IPS-NIHi7 (cell line): Measurements from ENCODE around the gene ZNF835.
"Not testable (repeated sequence)": the region's sequence is repeated elsewhere in the genome, so short reads cannot be mapped to it uniquely, and the experiment has no call there.

Source experiments
- DNase-seq: peaks from one replicate; pipeline ENCODE4 v3.0.0; 2012; ENCODE audit warnings: mixed read lengths; ENCODE audit errors: extremely low spot score

ZNF835 gene

GRCh38 chr19:56671613-56671994 is at the start of gene ZNF835:
ZNF835 (minus strand) TSS chr19:56671757; CDS start chr19:56665198, 6,559 bp downstream.
- no peak for DNase-seq

DNA sequence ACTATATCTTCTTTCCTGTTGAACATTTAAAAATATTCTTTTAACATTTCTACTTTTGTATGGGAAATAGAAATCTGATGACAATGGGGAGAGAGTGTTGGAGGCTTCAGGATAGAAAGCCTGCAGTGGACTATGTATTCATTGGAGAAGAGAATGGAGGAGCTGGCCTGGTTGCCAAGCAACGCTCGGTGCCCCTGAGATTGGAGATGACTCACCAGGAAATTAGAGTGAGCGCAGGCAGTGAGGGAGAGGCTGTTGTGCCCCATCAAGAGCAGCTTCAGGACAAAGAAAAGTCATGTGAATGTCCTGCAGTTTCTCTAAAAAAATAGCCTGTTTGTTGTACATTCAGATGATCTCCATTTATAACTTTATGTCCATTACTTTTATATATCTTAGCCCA is 48.7 kb upstream of the ZNF835 start:
- no peak for DNase-seq

DNA sequence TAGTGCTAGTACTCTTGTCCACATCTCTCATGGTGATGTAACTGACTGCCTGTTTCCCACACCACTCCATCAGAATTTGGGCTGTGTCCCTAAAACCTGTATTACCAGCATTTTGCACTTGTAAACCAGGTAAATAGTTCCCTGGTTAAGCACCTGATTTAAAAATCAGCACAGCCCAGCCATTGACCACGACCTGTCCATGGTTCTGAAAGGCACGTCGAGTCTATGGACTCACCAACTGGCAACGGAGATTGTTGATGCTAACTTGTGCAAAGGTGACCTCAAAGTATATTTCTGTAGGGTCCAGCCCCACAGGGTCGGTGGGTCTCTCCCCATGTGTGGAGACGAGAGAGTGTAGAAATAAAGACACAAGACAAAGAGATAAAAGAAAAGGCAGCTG is 46.7 kb upstream of the ZNF835 start:
- DNase-seq, result no peak

DNA sequence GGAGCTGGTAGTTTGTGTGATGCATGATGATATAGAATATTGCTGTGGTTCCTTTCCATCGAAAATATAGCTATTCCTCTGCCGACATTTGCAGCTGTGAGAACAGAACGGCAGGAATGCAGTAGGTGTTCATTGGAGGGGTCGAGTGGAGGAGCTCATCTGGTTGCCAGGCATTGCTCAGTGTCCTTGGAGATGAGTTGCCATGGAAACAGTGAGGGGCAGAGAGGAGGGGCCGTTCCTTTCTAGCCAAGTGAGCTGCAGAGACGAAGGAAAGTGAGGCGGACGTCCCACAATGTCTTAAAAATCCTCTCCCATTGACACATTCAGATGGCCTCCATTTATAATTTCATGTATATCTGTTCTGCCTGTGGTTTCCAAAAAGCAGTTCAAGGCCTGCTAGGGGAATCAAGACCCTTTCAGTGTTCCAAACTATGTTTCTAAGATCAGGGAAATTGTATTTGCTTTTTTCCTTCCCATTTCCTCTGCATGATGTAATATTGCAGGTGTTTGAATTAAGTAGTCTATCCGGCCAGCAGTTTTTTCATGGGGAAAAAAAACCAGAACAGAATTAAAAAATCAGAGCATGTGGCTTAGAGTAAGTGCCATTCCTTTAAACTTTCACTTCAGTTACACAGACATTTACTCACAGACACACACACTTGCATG is 41.2 kb upstream of the ZNF835 start:
- no peak for DNase-seq

GRCh38 chr19:56710437-56710836 is 38.9 kb upstream of the ZNF835 start:
- DNase-seq, result no peak

- no peak for DNase-seq
Observed at GRCh38 chr19:56707821-56708220, 36.3 kb upstream of the ZNF835 start.

- no peak for DNase-seq
Observed at GRCh38 chr19:56705939-56706338, 34.4 kb upstream of the ZNF835 start.

- no peak for DNase-seq
Observed at GRCh38 chr19:56701895-56702294, 30.3 kb upstream of the ZNF835 start.

- DNase-seq, result no peak
Observed at GRCh38 chr19:56699552-56699951, 28.0 kb upstream of the ZNF835 start.

DNA sequence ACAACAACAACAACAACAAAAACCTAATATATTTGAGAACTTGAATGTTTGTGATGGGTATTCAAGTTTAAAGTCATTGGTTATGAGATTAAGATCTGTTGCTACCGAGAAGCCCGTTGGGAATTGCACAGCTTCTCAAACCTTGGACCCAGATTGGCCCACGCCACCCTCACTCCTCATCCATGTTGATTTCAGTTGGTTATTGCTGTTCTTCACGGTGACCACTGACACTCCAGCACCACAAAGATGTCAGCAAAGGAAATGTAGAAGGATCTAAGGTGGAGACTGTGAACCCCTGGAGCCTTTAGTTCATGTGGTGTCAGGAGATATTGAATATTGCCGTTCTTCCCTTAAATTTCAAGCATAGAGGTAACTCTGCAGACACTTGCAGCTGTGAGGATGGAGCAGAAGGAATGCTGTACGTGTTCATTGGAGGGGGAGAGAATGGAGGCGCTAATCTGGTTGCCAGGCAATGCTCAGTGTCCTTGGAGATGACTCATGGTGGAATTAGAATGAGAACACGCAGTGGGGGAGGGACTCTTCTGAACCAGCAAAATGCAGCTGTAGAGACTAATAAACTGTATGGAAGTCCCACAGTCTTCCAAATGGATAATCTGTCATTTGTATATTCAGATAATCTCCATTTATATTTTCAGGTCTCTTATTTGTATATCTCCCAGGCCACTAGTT is 20.8 kb upstream of the ZNF835 start:
- DNase-seq, result no peak

GRCh38 chr19:56690670-56691069 is 19.1 kb upstream of the ZNF835 start:
- DNase-seq, result no peak

- no peak for DNase-seq
Observed at GRCh38 chr19:56689198-56689597, 17.6 kb upstream of the ZNF835 start.

DNA sequence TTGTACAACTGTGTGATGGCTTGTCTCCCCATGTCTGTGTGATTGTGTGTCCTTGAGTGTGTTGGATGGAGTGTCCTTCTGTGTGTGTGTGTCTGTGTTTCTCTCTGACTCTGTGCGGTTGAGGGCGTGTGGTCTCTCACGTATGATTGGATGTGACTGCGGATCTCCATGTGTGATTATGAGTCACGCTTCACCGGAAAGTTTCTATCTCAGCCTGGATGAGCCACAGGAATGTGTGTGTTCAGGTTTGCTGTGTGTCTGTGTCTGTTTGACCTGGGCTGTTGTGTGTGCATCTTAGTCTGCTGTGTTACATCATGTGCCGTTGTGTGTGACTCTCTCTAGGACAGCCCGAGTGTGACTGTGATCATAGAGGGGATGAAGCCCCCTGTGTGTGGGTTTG is 15.5 kb upstream of the ZNF835 start:
- DNase-seq, result no peak

DNA sequence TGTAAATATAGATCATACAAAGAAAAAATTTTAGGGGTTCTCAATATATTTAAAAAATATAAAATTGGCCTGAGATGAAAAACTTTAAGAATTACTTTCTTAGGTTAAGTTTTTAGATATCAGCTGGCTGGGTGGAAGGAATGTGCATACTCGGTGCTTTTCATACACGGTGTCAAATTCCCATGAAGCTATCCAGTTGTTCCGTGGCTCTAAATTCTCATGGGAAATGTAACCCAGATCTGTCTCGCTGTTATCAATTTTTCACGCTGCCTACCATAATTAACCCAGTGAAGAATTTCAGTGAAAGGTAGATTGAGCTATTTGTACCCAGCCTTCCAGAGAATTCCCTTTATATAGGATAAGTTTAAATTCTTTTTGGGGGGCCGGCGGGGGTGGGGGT is 11.6 kb upstream of the ZNF835 start:
- DNase-seq, result no peak

- no peak for DNase-seq
Observed at GRCh38 chr19:56681702-56682101, 10.1 kb upstream of the ZNF835 start.

GRCh38 chr19:56678205-56678604 is 6.6 kb upstream of the ZNF835 start:
- no peak for DNase-seq

- not testable (repeated sequence) for DNase-seq
Observed at GRCh38 chr19:56672610-56673009, 1.1 kb upstream of the ZNF835 start.

DNA sequence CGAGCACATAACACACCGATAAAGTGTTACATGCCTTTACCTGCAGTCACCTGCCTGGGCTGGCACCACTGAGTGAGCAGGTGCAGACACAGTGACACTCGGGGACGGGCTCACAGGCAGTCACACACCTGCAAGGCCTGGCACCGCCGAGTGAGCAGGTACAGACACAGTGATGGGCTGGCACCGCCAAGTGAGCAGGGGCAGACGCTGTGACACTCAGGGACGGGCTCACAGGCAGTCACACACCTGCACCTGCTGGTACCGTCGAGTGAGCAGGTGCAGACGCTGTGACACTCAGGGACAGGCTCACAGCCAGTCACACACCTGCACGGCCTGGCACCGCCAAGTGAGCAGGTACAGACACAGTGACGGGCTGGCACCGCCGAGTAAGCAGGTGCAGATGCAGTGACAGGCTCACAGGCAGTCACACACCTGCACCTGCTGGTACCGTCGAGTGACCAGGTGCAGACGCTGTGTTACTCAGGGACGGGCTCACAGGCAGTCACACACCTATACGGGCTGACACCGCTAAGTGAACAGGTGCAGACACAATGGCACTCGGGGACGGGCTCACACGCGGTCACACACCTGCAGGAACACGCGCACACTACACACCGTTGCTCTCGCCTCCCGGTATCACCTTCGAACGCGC is 470 bp downstream of the ZNF835 start:
- DNase-seq, result no peak

DNA sequence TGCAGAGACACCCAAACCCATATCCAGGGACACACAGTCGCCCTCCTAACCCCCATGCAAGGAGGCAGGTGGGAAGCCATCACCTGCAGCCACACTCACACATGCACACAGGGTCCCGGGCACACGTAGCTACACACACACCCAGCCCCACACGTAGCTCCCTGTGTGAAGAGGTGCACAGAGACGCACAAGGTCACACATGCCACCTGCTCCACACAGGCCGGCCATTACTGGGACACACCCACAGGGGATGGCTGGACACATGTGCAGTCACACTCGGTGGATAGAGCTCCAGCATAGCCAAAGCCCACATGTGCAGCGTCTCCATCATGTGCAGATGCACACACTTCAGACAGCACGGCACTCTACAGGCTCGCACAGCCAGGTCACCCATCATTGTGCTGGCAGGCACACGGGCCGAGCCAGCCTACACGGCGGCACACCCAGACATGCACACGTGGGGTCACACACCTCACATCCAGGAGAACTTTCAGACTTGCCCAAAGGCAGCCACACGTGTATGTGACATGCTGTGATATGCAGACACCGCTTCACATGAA is 1.1 kb downstream of the ZNF835 start:
- no peak for DNase-seq

DNA sequence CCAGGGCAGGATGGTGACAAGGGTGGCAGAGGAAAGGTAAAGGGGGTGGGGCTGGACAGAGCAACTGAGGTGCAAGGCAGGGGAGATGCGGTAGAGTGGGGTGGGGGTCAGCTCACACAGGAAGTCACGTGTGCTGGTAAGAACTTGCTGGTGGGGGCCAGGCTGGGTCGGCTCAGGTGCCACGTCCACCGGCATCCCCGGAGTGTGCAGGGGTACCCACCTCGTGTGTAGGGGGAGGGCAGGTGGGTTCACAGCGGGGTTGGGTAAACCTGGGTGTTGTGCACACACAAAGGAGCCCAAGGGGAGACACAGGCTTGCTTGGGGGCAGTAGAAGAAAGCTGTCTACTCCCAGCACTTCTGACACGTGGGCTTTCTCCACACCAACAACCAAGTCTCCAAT is 2.9 kb downstream of the ZNF835 start:
- no peak for DNase-seq

DNA sequence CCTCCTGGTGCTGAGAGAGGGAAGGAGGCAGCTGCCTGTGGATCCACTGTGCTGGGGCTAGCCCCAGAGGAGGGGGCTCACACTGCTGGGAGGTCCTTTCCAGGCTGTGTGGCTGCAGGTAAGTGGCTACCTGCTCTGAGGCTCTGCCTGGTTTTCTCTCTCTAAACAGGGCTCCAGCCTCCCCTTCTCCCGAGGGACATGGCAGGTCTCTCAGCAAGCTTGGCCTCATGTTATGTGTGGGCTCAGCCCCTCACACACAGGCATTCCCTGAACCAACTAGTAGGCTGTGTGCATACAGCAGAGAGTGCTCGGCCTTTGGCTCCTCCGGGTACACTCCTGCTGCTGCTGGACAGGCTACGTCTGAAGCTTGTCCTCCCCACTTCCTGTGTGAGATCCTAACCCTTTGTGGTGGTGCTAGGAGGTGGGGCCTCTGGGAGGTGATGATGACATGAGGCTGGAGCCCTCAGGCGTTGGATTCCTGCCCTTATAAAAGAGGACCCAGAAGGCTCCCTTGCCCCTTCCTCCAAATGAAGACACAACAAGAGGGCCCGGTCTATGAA is 4.2 kb downstream of the ZNF835 start:
- DNase-seq, result no peak

DNA sequence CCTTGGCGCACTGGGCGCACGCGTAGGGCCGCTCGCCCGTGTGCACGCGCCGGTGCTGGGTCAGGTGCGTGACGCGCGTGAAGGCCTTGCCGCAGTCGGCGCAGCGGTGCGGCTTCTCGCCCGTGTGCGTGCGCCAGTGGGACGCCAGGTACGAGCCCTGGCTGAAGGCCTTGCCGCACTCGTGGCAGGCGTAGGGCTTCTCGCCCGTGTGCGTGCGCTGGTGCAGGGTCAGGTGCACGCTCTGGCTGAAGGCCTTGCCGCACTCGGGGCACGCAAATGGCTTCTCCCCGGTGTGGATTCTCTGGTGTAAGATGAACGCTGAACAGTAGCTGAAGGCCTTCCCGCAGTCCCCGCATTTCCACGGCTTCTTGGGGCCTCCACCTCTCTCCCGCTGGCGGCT is 7.0 kb downstream of the ZNF835 start:
- no peak for DNase-seq
